ENCODE data around the gene SDK2. TPM values are rescaled to one million over a fixed set of nuclear protein-coding genes. Genes with fewer than 3 reads are reported as not detected.

Gene SDK2
- total and polyA plus RNA-seq, 3 experiments from 2014 or later, result 0.35 to 0.54 (median 0.44) TPM

- ChIA-PET CTCF (interaction anchor here (0.7 to 1.1 kb wide), 3 partner anchors 13 to 124 kb away, joined by 3 to 5 read pairs (median 3); no protein-coding TSS in a partner anchor), POLR2A (no interaction called here)
- Mint-ChIP-seq H3K27me3 (peaks cover 0 to 2% of the 10 kb centered on the region in 2 donors), H3K4me3 (no peak overlapping the region), H3K27ac (no peak overlapping the region), H3K9me3 (peaks cover 0 to 2% (median 0%) of the 10 kb centered on the region in 5 donors), H3K4me1 (peaks cover 26 to 32% (median 28%) of the 10 kb centered on the region in 3 donors), H3K36me3 (no peaks in the 10 kb centered on the region)
- DNase-seq, result no peak
- H3K4me3 ChIP-seq (ENCODE audit: low read length), result no peak overlapping the region
- H3K4me1 ChIP-seq (ENCODE audit: insufficient read depth, low read length), result peaks cover 13% of the 10 kb centered on the region
- H3K27ac ChIP-seq (ENCODE audit: low read depth, low read length), result no peak overlapping the region
- H3K36me3 ChIP-seq (ENCODE audit: insufficient read depth, low read length), result no peaks in the 10 kb centered on the region
- no peaks in the 10 kb centered on the region for H3K27me3 ChIP-seq (ENCODE audit: insufficient read depth, low read length, poor library complexity, severe bottlenecking)
- H3K9me3 ChIP-seq (ENCODE audit: low read length), result no peaks in the 10 kb centered on the region
Measured at GRCh38 chr17:73585583-73585982, 58.7 kb downstream of the SDK2 start.

- ChIA-PET CTCF (interaction anchor here (1.0 to 1.1 kb wide), 2 partner anchors 14 to 125 kb away, joined by 3 to 5 read pairs; no protein-coding TSS in a partner anchor), POLR2A (interaction anchor here (0.5 kb wide), 1 partner anchor 94 kb away, joined by 3 read pairs; no protein-coding TSS in a partner anchor)
- H3K36me3 ChIP-seq (ENCODE audit: insufficient read depth, low read length), result no peaks in the 10 kb centered on the region
- H3K9me3 ChIP-seq (ENCODE audit: low read length), result no peaks in the 10 kb centered on the region
- Mint-ChIP-seq H3K9me3 (peaks cover 0 to 2% (median 0%) of the 10 kb centered on the region in 5 donors), H3K4me3 (no peak overlapping the region), H3K4me1 (peaks cover 20 to 26% (median 22%) of the 10 kb centered on the region in 3 donors), H3K27ac (no peak overlapping the region), H3K27me3 (peaks cover 0 to 2% of the 10 kb centered on the region in 2 donors), H3K36me3 (no peaks in the 10 kb centered on the region)
- H3K27ac ChIP-seq (ENCODE audit: low read depth, low read length), result no peak overlapping the region
- peaks cover 7% of the 10 kb centered on the region for H3K4me1 ChIP-seq (ENCODE audit: insufficient read depth, low read length)
- H3K4me3 ChIP-seq (ENCODE audit: low read length), result no peak overlapping the region
- no peak for DNase-seq
- H3K27me3 ChIP-seq (ENCODE audit: insufficient read depth, low read length, poor library complexity, severe bottlenecking), result no peaks in the 10 kb centered on the region
Measured at GRCh38 chr17:73584987-73585386, 59.3 kb downstream of the SDK2 start.

- Mint-ChIP-seq H3K9me3 (peaks cover 0 to 2% (median 0%) of the 10 kb centered on the region in 5 donors), H3K4me3 (no peak overlapping the region), H3K27ac (peak overlapping the region in 1 of 8 donors; percentile 87), H3K4me1 (peaks cover 11 to 17% (median 14%) of the 10 kb centered on the region in 3 donors), H3K36me3 (no peaks in the 10 kb centered on the region), H3K27me3 (peaks cover 0 to 2% of the 10 kb centered on the region in 2 donors)
- H3K4me3 ChIP-seq (ENCODE audit: low read length), result no peak overlapping the region
- CTCF ChIA-PET, result interaction anchor here (1.2 kb wide), 1 partner anchor 11 kb away, joined by 3 read pairs; no protein-coding TSS in a partner anchor
- H3K27ac ChIP-seq (ENCODE audit: low read depth, low read length), result no peak overlapping the region
- POLR2A ChIA-PET, result no interaction called here
- H3K9me3 ChIP-seq (ENCODE audit: low read length), result no peaks in the 10 kb centered on the region
- peaks cover 5% of the 10 kb centered on the region for H3K4me1 ChIP-seq (ENCODE audit: insufficient read depth, low read length)
- DNase-seq, result no peak
- H3K36me3 ChIP-seq (ENCODE audit: insufficient read depth, low read length), result no peaks in the 10 kb centered on the region
- no peaks in the 10 kb centered on the region for H3K27me3 ChIP-seq (ENCODE audit: insufficient read depth, low read length, poor library complexity, severe bottlenecking)
Measured at GRCh38 chr17:73584049-73584448, 60.2 kb downstream of the SDK2 start.

- Mint-ChIP-seq H3K4me1 (peaks cover 5 to 10% (median 8%) of the 10 kb centered on the region in 3 donors), H3K36me3 (no peaks in the 10 kb centered on the region), H3K27ac (peak overlapping the region in 1 of 8 donors; percentile 10), H3K27me3 (peaks cover under 1 to 2% of the 10 kb centered on the region in 2 donors), H3K9me3 (peaks cover 0 to 2% (median 0%) of the 10 kb centered on the region in 5 donors), H3K4me3 (no peak overlapping the region)
- no peak for DNase-seq
- Histone ChIP-seq H3K36me3 (ENCODE audit: insufficient read depth, low read length) (no peaks in the 10 kb centered on the region), H3K4me1 (ENCODE audit: insufficient read depth, low read length) (peaks cover 5% of the 10 kb centered on the region), H3K27ac (ENCODE audit: low read depth, low read length) (no peak overlapping the region), H3K4me3 (ENCODE audit: low read length) (no peak overlapping the region), H3K27me3 (ENCODE audit: insufficient read depth, low read length, poor library complexity, severe bottlenecking) (no peaks in the 10 kb centered on the region), H3K9me3 (ENCODE audit: low read length) (no peaks in the 10 kb centered on the region)
- CTCF ChIA-PET, result no interaction called here
- POLR2A ChIA-PET, result no interaction called here
Measured at GRCh38 chr17:73582821-73583220, 61.4 kb downstream of the SDK2 start.

GRCh38 chr17:73582359-73582758 lies 61.9 kb downstream of the SDK2 start:
- Histone ChIP-seq H3K9me3 (ENCODE audit: low read length) (no peaks in the 10 kb centered on the region), H3K4me1 (ENCODE audit: insufficient read depth, low read length) (peaks cover 5% of the 10 kb centered on the region), H3K27me3 (ENCODE audit: insufficient read depth, low read length, poor library complexity, severe bottlenecking) (no peaks in the 10 kb centered on the region), H3K4me3 (ENCODE audit: low read length) (no peak overlapping the region), H3K27ac (ENCODE audit: low read depth, low read length) (no peak overlapping the region), H3K36me3 (ENCODE audit: insufficient read depth, low read length) (no peaks in the 10 kb centered on the region)
- ChIA-PET CTCF (no interaction called here), POLR2A (no interaction called here)
- Mint-ChIP-seq H3K27ac (no peak overlapping the region), H3K27me3 (peaks cover 2 to 4% of the 10 kb centered on the region in 2 donors), H3K9me3 (peaks cover 0 to 2% (median 0%) of the 10 kb centered on the region in 5 donors), H3K36me3 (peaks cover 0 to 4% (median 0%) of the 10 kb centered on the region in 3 donors), H3K4me3 (no peak overlapping the region), H3K4me1 (peaks cover under 1 to 6% (median 4%) of the 10 kb centered on the region in 3 donors)
- no peak for DNase-seq

- POLR2A ChIA-PET, result no interaction called here
- H3K9me3 ChIP-seq (ENCODE audit: low read length), result no peaks in the 10 kb centered on the region
- Mint-ChIP-seq H3K27me3 (peaks cover 2 to 6% of the 10 kb centered on the region in 2 donors), H3K9me3 (peaks cover 0 to 2% (median 0%) of the 10 kb centered on the region in 5 donors), H3K4me1 (peaks cover 0 to 6% (median 4%) of the 10 kb centered on the region in 3 donors), H3K4me3 (no peak overlapping the region), H3K27ac (peak overlapping the region in 1 of 8 donors; percentile 22), H3K36me3 (peaks cover 0 to 4% (median 0%) of the 10 kb centered on the region in 3 donors)
- no peak overlapping the region for H3K4me3 ChIP-seq (ENCODE audit: low read length)
- CTCF ChIA-PET, result no interaction called here
- no peak overlapping the region for H3K27ac ChIP-seq (ENCODE audit: low read depth, low read length)
- H3K27me3 ChIP-seq (ENCODE audit: insufficient read depth, low read length, poor library complexity, severe bottlenecking), result no peaks in the 10 kb centered on the region
- peaks cover 5% of the 10 kb centered on the region for H3K4me1 ChIP-seq (ENCODE audit: insufficient read depth, low read length)
- DNase-seq, result no peak
- no peaks in the 10 kb centered on the region for H3K36me3 ChIP-seq (ENCODE audit: insufficient read depth, low read length)
Measured at GRCh38 chr17:73581379-73581778, 62.9 kb downstream of the SDK2 start.

GRCh38 chr17:73580073-73580710 lies 64.1 kb downstream of the SDK2 start:
- no peaks in the 10 kb centered on the region for H3K36me3 ChIP-seq (ENCODE audit: insufficient read depth, low read length)
- Mint-ChIP-seq H3K4me3 (no peak overlapping the region), H3K27me3 (peaks cover under 1 to 11% of the 10 kb centered on the region in 2 donors), H3K36me3 (peaks cover 0 to 7% (median 0%) of the 10 kb centered on the region in 3 donors), H3K27ac (no peak overlapping the region), H3K4me1 (no peaks in the 10 kb centered on the region), H3K9me3 (peaks cover 0 to 2% (median 0%) of the 10 kb centered on the region in 5 donors)
- no peak overlapping the region for H3K27ac ChIP-seq (ENCODE audit: low read depth, low read length)
- POLR2A ChIA-PET, result no interaction called here
- CTCF ChIA-PET, result no interaction called here
- no peak overlapping the region for H3K4me3 ChIP-seq (ENCODE audit: low read length)
- no peak for DNase-seq
- no peaks in the 10 kb centered on the region for H3K4me1 ChIP-seq (ENCODE audit: insufficient read depth, low read length)
- no peaks in the 10 kb centered on the region for H3K9me3 ChIP-seq (ENCODE audit: low read length)
- H3K27me3 ChIP-seq (ENCODE audit: insufficient read depth, low read length, poor library complexity, severe bottlenecking), result no peaks in the 10 kb centered on the region

GRCh38 chr17:73576556-73577098 lies 67.6 kb downstream of the SDK2 start:
- no peak overlapping the region for H3K4me3 ChIP-seq (ENCODE audit: low read length)
- no peaks in the 10 kb centered on the region for H3K4me1 ChIP-seq (ENCODE audit: insufficient read depth, low read length)
- Mint-ChIP-seq H3K36me3 (peaks cover 0 to 7% (median 2%) of the 10 kb centered on the region in 3 donors), H3K9me3 (no peaks in the 10 kb centered on the region), H3K4me1 (peaks cover 0 to 10% (median 5%) of the 10 kb centered on the region in 3 donors), H3K4me3 (no peak overlapping the region), H3K27ac (peak overlapping the region in 1 of 8 donors; percentile 57), H3K27me3 (peaks cover 5 to 11% of the 10 kb centered on the region in 2 donors)
- no peak for DNase-seq
- no peak overlapping the region for H3K27ac ChIP-seq (ENCODE audit: low read depth, low read length)
- ChIA-PET POLR2A (no interaction called here), CTCF (no interaction called here)
- no peaks in the 10 kb centered on the region for H3K36me3 ChIP-seq (ENCODE audit: insufficient read depth, low read length)
- no peaks in the 10 kb centered on the region for H3K9me3 ChIP-seq (ENCODE audit: low read length)
- H3K27me3 ChIP-seq (ENCODE audit: insufficient read depth, low read length, poor library complexity, severe bottlenecking), result no peaks in the 10 kb centered on the region

Data from CD8-positive, alpha-beta memory T cell (primary cell).